Pons (tissue), 1 donor: Measurements from ENCODE around the gene MFF.
A peak's percentile ranks its signal among the peaks of the same experiment; 100 is the strongest.

Source experiments
- DNase-seq: peaks from one replicate; pipeline ENCODE4 v3.0.0-alpha.2; 2016; ENCODE audit warnings: low spot score

MFF gene

GRCh38 chr2:227324995-227325838 is at the start of gene MFF:
Gene MFF, plus strand, starts transcription at chr2:227325251. Its CDS starts 5,415 bp downstream, at chr2:227330666.
- DNase-seq, result peak; percentile 91

DNA sequence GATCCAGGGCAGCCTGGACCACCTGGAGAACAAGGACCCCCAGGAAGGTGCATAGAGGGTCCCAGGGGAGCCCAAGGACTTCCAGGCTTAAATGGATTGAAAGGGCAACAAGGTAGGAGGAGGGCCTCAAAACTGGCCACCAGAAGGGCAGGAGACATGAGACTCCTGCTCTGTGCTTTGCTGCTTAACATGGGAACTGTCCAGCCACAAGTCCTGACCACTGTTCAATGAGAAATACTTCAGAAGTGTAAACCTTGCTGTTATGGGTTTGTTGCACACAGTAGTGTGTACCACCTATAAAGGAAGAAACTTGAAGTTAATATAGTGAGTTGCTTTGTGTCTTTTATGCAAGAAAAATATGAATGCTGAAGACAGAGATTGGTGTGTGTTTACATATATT is 44.2 kb upstream of the MFF start:
- DNase-seq, result no peak

GRCh38 chr2:227285741-227286236 is 39.3 kb upstream of the MFF start:
- no peak for DNase-seq

GRCh38 chr2:227287771-227288170 is 37.3 kb upstream of the MFF start:
- DNase-seq, result no peak

GRCh38 chr2:227292314-227292713 is 32.7 kb upstream of the MFF start:
- no peak for DNase-seq

DNA sequence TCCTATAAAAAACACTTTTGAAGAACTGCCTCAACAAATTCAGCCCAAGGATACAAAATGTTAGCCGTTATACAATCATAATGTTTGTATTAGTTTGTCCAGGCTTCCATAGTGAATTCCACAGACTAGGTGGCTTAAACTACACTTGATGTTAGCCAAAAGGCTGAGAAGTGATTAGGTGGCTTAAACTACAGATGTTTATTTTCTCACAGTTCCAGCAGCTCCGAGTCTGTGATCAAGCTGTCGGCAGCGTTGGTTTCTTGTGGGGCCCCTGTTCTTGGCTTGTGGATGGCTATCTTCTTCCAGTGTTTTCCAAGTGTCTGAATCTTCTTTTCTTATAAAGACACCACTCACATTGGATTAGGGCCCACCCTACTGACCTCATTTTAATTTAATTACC is 31.5 kb upstream of the MFF start:
- no peak for DNase-seq

- peak; percentile 13 for DNase-seq
Observed at GRCh38 chr2:227295806-227296205, 29.2 kb upstream of the MFF start.

DNA sequence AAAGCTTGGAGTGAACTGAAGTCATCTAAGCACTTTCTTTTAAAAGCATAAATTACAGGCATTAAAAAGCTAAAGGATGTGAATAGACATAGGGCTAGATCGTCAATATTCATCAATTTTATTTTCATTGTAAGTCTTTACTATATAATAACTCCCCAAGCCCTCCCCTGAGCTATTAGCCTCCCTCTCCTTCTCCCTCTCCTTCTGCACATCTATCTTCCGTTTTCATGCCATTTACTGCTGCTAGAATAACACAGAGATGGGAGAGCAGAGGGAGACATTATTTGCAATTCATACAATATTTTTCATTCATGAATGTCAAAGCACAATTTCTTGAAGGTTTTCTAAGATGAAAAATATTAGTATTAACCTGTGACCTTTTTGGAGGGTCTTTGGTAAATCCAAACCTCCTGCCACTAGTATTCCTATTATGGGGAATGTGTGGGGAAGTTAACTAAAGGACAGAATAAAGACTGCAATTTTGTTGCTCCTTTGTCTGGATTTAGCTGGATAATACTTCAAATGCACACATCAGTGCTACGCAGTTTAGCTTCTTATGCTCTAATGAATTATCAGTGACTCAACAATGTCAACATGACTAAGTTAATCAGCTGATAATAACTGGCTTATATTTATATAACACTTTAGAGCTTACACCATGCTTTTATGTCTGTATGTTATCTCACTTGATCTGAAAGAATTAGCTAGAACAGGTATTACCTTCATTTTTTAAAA is 28.2 kb upstream of the MFF start:
- no peak for DNase-seq

GRCh38 chr2:227301523-227301922 is 23.5 kb upstream of the MFF start:
- no peak for DNase-seq

DNA sequence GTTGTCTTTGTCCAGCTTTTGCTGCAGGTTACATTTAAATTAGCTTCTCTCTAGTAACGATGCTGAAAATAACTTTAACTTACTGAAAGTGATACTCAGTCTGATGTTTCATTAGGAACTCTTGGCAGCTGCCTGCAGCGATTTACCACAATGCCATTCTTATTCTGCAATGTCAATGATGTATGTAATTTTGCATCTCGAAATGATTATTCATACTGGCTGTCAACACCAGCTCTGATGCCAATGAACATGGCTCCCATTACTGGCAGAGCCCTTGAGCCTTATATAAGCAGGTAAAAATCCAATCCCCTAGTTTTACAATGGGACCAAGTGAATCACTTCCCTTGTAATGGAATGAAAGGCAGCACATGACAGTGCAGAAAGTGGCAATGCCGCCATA is 16.3 kb upstream of the MFF start:
- DNase-seq, result peak; percentile 44

DNA sequence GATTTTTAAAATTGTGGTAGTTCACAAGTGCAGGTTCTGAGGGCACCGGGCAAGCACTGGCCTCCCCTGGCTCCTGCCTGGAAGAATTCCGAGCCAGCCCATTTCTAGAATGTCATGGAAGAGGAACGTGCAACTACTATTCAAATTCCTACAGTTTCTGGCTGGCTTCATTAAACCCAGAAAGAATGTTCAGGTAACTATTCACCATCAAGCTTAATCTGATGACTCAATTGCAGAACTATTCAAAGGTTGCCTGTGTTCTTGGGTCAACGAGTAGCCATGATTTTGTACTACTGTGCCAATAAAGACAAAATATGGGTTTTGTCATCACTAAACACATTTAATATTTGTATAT is 14.3 kb upstream of the MFF start:
- no peak for DNase-seq

DNA sequence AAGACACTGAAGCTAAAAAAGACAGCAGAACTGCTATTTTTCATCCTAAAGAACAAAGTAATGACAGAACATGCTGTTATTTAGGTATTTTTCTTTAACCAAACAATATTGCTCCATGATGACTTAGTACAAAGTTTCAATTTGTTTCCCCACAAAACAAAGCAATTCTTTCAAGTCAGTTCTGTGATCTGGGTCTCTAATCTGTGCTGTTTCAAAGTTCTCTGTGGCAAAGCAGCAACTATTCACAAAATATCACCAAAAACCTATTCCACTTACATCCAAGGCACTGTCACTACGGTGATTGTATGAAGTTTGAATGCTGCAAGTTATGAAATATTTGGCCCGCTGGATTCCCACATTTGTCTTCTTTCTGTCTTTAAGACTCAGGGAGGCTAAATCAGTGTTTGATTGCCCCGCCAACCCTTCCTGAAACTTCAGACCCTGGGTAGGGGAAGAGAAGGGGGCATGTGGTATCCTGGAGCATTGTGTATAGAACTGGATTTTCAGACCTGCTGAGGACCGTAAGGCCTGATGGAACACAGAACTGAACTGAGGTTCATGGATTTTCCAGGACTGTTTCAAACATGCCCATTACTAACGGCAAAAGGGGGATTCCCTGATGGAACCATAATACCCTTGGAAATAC is 13.1 kb upstream of the MFF start:
- peak; percentile 41 for DNase-seq

DNA sequence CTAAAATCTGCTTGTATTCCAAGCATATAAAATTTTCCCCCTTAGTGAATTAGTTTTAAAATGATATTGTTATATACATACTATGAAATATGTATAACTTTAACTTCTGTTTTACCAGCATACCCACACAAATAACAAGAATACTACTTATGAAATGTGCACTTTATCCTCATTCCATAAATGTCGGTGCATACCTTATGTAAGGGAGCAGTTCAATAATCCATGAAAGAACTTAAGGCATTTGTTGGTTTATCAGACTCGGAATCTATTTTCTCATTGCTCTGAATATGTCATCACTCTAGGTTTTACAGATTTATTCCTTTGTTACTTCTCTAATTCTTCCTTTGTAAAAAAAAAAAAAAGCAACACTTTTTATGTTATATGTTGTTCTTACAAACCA is 12.5 kb upstream of the MFF start:
- DNase-seq, result no peak

- DNase-seq, result no peak
Observed at GRCh38 chr2:227313310-227313709, 11.7 kb upstream of the MFF start.

DNA sequence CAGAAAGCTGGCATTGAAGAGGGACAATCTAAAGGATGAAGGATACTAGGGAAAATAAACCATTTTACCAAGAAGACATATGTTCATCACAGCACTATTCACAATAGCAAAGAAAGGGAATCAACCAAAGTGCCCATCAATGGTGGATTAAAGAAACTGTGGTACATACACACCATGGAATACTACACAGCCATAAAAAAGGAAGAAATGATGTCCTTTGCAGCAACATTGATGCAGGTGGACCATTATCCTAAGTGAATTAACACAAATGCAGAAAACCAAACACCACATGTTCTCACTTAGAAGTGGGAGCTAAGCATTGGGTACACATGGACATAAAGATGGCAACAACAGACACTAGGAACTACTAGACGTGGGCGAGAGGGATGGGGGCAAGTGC is 7.2 kb upstream of the MFF start:
- DNase-seq, result no peak

DNA sequence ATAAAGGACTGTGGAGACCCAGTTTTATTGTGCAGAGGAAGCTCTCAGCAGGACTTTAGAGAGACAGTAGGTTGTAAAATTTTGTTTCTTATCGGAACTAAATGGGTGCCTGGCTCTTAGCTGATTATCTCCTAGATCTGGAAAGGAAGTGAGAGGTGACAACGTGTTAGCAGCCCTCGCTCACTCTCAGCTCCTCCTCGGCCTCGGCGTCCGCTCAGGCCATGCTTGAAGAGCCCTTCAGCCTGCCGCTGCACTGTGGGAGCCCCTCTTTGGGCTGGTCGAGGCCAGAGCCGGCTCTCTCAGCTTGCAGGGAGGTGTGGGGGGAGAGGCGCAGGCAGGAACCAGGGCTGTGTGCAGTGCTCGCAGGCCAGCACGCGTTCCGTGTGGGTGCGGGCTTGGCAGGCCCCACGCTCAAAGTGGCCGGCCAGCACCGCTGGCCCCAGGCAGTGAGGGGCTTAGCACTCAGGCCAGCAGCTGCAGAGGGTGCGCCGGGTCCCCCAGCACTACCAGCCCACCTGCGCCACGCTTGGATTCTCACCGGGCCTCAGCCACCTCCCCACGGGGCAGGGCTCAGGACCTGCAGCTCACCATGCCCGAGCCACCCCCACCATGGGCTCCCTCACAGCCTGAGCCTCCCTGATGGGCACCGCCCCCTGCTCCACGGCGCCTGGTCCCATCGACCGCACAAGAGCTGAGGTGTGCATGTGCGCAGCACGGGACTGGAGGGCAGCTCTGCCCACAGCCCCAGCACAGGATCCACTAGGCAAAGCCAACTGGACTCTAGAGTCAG is 4.6 kb upstream of the MFF start:
- DNase-seq, result no peak

GRCh38 chr2:227322530-227323205 is 2.4 kb upstream of the MFF start:
- DNase-seq, result no peak

DNA sequence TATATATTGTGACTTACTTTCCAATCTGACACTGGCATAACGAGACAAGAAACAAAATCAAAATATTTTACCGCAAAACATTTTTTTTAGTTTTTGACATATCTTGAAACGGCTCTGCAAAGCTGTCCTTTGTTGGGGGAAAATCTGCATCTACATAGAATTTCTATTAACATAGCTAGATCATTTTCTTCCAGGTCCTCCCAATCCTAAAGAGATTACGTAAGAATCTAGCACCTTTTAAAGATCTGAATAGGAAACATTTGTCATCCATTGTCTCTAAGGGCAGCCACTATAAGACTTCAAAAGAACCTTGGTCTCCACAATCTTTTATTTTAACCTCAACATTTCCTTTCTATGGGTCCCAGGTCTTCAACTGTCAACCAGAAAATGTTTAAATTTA is 1.2 kb upstream of the MFF start:
- DNase-seq, result no peak

- DNase-seq, result no peak
Observed at GRCh38 chr2:227324642-227324994, 433 bp upstream of the MFF start.

- peak; percentile 46 for DNase-seq
Observed at GRCh38 chr2:227325839-227326195, 766 bp downstream of the MFF start.

DNA sequence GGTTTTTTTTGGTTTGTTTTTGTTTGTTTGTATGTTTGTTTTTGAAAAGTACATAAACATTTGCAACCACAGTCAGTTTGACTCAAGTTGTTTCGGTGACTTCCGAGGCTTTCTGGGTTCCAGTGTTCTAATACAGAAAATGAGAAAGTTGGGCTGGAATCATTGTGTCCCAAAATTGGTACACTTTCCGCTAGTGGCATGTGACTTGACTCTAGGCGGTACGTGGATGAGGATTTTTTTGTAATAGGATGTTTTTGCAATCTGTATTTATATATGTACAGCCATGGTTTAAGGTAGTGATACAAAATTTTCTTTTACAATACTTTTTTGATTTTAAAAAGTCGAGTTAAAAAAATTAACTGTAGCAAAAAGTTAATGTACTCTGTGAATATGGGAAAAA is 1.7 kb downstream of the MFF start:
- DNase-seq, result no peak

- DNase-seq, result peak; percentile 89
Observed at GRCh38 chr2:227335713-227336112, 10.7 kb downstream of the MFF start.
